Esophagus muscularis mucosa (tissue), 4 donors: Measurements from ENCODE around the gene GOT1. TPM values are rescaled to one million over a fixed set of nuclear protein-coding genes. Genes with fewer than 3 reads are reported as not detected.

ENCODE experiments used
- DNase-seq: peaks from one replicate; pipeline ENCODE4 v3.0.0-alpha.2; 2017; ENCODE audit errors: extremely low spot score
- H3K27ac ChIP-seq, 4 donors: fragments of 200-600 bp; sonication (generic); replicated peaks in 1 of 4; 1 replicate in 3 of 4; 2 replicates in 1 of 4; pipeline ENCODE4 v1.5.1; 2016 to 2019; ENCODE audit warnings: mild to moderate bottlenecking in 1 of 4
- H3K27me3 ChIP-seq, 4 donors: fragments of 200-600 bp; sonication (generic); one replicate each; pipeline versions ENCODE4 v1.5.1 to v1.6.0; 2016 to 2019
- H3K36me3 ChIP-seq, 4 donors: fragments of 200-600 bp; sonication (generic); one replicate each; pipeline ENCODE4 v1.5.1; 2016 to 2019
- H3K4me1 ChIP-seq, 4 donors: fragments of 200-600 bp; sonication (generic); one replicate each; pipeline ENCODE4 v1.5.1; 2016 to 2019
- H3K4me3 ChIP-seq, 4 donors: fragments of 200-600 bp; sonication (generic); 1 replicate in 2 of 4; 2 replicates in 2 of 4; pipeline ENCODE4 v1.5.1; 2016 to 2019; ENCODE audit warnings: mild to moderate bottlenecking in 4 of 4, moderate library complexity in 1 of 4
- H3K9me3 ChIP-seq, 4 donors: fragments of 200-600 bp; sonication (generic); 1 replicate in 3 of 4; 2 replicates in 1 of 4; pipeline ENCODE4 v1.5.1; 2016 to 2019
- CTCF ChIP-seq, 3 experiments: fragments of 200-600 bp in 2 of 3; fragments of 450-650 bp in 1 of 3; sonication (generic) in 2 of 3; IDR thresholded peaks; one replicate each; pipeline ENCODE4 v1.5.1; 2017 to 2019; ENCODE audit warnings: antibody characterized with exemption in 3 of 3, mild to moderate bottlenecking in 2 of 3, moderate library complexity in 1 of 3
- EP300 ChIP-seq: sonication (generic); formaldehyde crosslinking; IDR thresholded peaks from one replicate; pipeline ENCODE4 v1.6.1; 2017; ENCODE audit warnings: antibody characterized with exemption
- POLR2A ChIP-seq: fragments of 450-650 bp; IDR thresholded peaks from one replicate; pipeline ENCODE4 v1.6.1; 2017; ENCODE audit warnings: antibody characterized with exemption, moderate library complexity, mild to moderate bottlenecking, low read depth
- POLR2AphosphoS5 ChIP-seq, 2 donors: sonication (generic); formaldehyde crosslinking; IDR thresholded peaks; one replicate each; pipeline ENCODE4 v1.6.1; 2017; ENCODE audit warnings: antibody characterized with exemption in 2 of 2
- WGBS: methylation state at CpG from one replicate; pipeline ENCODE4 v1.1.5; 2018; 5-methylcytosine and 5-hydroxymethylcytosine counted together
- intact Hi-C: fragments of 100-400 bp; cut with DNase I; formaldehyde crosslinking; loops from one replicate; pipeline ENCODE4 v1.15.1; 2023
- total RNA-seq, 4 donors: library from RNA; depleted of rRNA; stranded (reverse); fragments of >200 nt; gene quantifications; one replicate each; pipeline versions ENCODE4 v1.1.0 to v1.2.1, GENCODE V29; 2016

The GOT1 gene
- total RNA-seq, 4 donors from 2014 or later, result 31.0 to 37.4 (median 36.0) TPM

DNA sequence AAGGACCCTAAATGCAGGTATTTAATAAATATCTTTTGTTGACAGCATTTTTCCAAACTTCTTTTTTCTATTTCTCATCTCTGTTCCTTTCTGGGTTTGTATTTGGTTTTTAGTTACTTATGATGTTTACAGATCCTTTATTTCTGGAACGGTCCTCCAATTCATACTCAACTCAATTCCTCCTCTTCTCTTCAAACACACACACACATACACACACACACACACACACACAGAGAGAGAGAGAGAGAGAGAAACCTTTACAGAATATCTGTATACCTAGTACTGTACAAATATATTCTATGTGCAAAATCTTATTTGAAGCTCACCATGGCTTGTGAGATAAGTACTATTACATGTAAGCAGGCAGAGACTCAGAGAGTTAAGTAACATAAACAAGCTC, 21.6 kb upstream of the GOT1 start:
- Histone ChIP-seq H3K9me3 (no peaks in the 10 kb centered on the region), H3K36me3 (no peaks in the 10 kb centered on the region), H3K27ac (no peak overlapping the region), H3K27me3 (peaks cover 0 to 58% (median 11%) of the 10 kb centered on the region in 4 donors), H3K4me1 (no peaks in the 10 kb centered on the region), H3K4me3 (no peak overlapping the region)
- DNase-seq, result no peak
- intact Hi-C loops, result no loop called here
- WGBS, result 75% methylated on average over 1 of the region's 1 CpG
- TF ChIP-seq POLR2A (no peak), CTCF (IDR thresholded peaks at IDR 0.05) (no peak), EP300 (no peak), POLR2AphosphoS5 (IDR thresholded peaks at IDR 0.05) (no peak)

DNA sequence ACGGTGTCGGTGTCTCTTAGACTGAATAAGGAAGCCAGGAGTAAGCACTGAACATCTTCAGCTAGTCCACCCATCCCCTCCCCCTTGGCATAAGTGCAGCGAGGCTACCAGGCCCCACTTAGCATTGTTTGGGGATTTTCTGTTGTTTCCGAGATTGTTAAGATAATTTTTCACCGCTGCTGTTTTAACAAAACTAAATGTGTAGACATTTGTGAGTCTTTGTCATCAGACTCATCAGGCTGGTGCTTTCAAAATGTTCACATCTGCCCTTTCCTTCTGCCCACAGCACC, 21.0 kb upstream of the GOT1 start:
- Histone ChIP-seq H3K27me3 (peaks cover 0 to 53% (median 11%) of the 10 kb centered on the region in 4 donors), H3K27ac (no peak overlapping the region), H3K36me3 (no peaks in the 10 kb centered on the region), H3K4me1 (no peaks in the 10 kb centered on the region), H3K4me3 (no peak overlapping the region), H3K9me3 (no peaks in the 10 kb centered on the region)
- intact Hi-C loops, result no loop called here
- WGBS, result 33% methylated on average over 5 of the region's 5 CpGs
- TF ChIP-seq POLR2AphosphoS5 (IDR thresholded peaks at IDR 0.05), result no peak
- no peak for TF ChIP-seq POLR2A
- no peak for TF ChIP-seq CTCF (IDR thresholded peaks at IDR 0.05)
- no peak for TF ChIP-seq EP300
- DNase-seq, result no peak

- Histone ChIP-seq H3K36me3 (no peaks in the 10 kb centered on the region), H3K4me1 (no peaks in the 10 kb centered on the region), H3K27ac (no peak overlapping the region), H3K4me3 (no peak overlapping the region), H3K9me3 (no peaks in the 10 kb centered on the region), H3K27me3 (peaks cover 0 to 47% (median 11%) of the 10 kb centered on the region in 4 donors)
- WGBS, result 31% methylated on average over 6 of the region's 6 CpGs
- intact Hi-C loops, result no loop called here
- no peak for DNase-seq
- TF ChIP-seq POLR2A (no peak), POLR2AphosphoS5 (IDR thresholded peaks at IDR 0.05) (no peak), EP300 (no peak), CTCF (IDR thresholded peaks at IDR 0.05) (no peak)
Measured at GRCh38 chr10:99450624-99451498, 20.4 kb upstream of the GOT1 start.

DNA sequence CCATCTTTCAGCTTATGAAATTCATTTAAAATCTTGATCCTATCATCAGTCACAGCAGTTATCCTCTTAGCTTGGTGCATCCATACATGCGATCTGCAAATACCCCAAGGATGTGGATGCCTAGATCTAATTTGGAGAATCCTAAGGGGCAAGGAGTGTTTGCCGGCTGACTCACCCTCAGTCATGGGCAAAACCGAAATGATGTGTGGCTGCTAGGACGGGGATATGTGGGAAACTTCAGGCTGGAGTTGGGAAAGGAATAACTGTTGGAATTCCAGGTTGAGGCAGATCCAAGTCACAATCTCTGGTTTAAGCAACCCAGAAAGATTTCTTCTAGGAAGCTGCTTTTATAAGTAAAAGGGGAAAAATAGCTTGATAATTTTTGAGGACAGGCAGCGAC, 19.7 kb upstream of the GOT1 start:
- peaks cover 0 to 4% (median 3%) of the 10 kb centered on the region in 4 donors for H3K4me1 ChIP-seq
- TF ChIP-seq EP300, result no peak
- TF ChIP-seq POLR2A, result no peak
- no peak for TF ChIP-seq POLR2AphosphoS5 (IDR thresholded peaks at IDR 0.05)
- no peak for TF ChIP-seq CTCF (IDR thresholded peaks at IDR 0.05)
- intact Hi-C loops, result no loop called here
- peaks cover 0 to 40% (median 11%) of the 10 kb centered on the region in 4 donors for H3K27me3 ChIP-seq
- H3K36me3 ChIP-seq, result no peaks in the 10 kb centered on the region
- H3K9me3 ChIP-seq, result no peaks in the 10 kb centered on the region
- no peak overlapping the region for H3K4me3 ChIP-seq
- 63% methylated on average over 5 of the region's 5 CpGs for WGBS
- no peak overlapping the region for H3K27ac ChIP-seq
- DNase-seq, result no peak
